GM12878 (cell line): ENCODE data around the gene NEK7. TPM values are rescaled to one million over a fixed set of nuclear protein-coding genes. Genes with fewer than 3 reads are reported as not detected.

Experiments
- ATAC-seq: fragments of 200-7000 bp; cut with Tn5 transposase; 3 replicates; pipeline ENCODE4 v1.9.1; 2020; ENCODE audit warnings: mild to moderate bottlenecking, moderate library complexity
- BruUV-seq: library from RNA; stranded (reverse); fragments of 400-500 nt; replicated peaks from 2 replicates; lab custom pipeline; 2021; lab: Mats Ljungman, UMichigan
- CTCF ChIA-PET: fragments of 300-600 bp; sonication (Branson Sonifier 250); formaldehyde crosslinking; extraction: SDS; loops from one replicate; lab custom pipeline; 2021; ENCODE audit warnings: inconsistent platforms; lab: Yijun Ruan, JAX
- POLR2A ChIA-PET: fragments of 350-600 bp; formaldehyde crosslinking; extraction: SDS; loops from one replicate; lab custom pipeline; 2021; ENCODE audit warnings: inconsistent platforms; lab: Charles Lee
- RAD21 ChIA-PET: fragments of 300-600 bp; sonication (Branson Sonifier 250); formaldehyde crosslinking; loops from one replicate; lab custom pipeline; 2023; ENCODE audit warnings: antibody characterized with exemption; ENCODE audit not compliant: unreplicated experiment; lab: Charles Lee
- SMC1A ChIA-PET: fragments of 300-600 bp; sonication (Branson Sonifier 250); formaldehyde crosslinking; loops from one replicate; lab custom pipeline; 2023; ENCODE audit not compliant: unreplicated experiment, uncharacterized antibody; lab: Charles Lee
- DNase-seq: peaks from one replicate; pipeline ENCODE4 v3.0.0-alpha.2; 2011; ENCODE audit warnings: low read depth, low spot score
- FAIRE-seq: peaks from 3 replicates; lab custom pipeline; 2011; peaks lifted over from hg19 to GRCh38; lab: Jason Lieb, UNC
- H2AFZ ChIP-seq: 2 replicates; pipeline ENCODE4 v1.6.0; 2011; ENCODE audit warnings: low read depth, low read length, control low read depth; ENCODE audit not compliant: control insufficient read depth
- H3K27ac ChIP-seq: 2 replicates; pipeline ENCODE4 v1.5.1; 2011; ENCODE audit warnings: control low read depth; ENCODE audit not compliant: control insufficient read depth, insufficient read depth
- H3K27me3 ChIP-seq, 2 experiments: replicated peaks in 1 of 2; 2 replicates each; pipeline versions ENCODE4 v1.6.0 to v1.6.1; 2011; ENCODE audit warnings: low read length in 1 of 2; ENCODE audit not compliant: control insufficient read depth in 2 of 2, insufficient read depth in 2 of 2
- H3K36me3 ChIP-seq, 2 experiments: 2 replicates each; pipeline ENCODE4 v1.5.1; 2011; ENCODE audit warnings: low read length in 1 of 2; ENCODE audit not compliant: control insufficient read depth in 2 of 2, insufficient read depth in 2 of 2
- H3K4me1 ChIP-seq: 2 replicates; pipeline ENCODE4 v1.6.1; 2011; ENCODE audit warnings: mild to moderate bottlenecking, low read length, moderate library complexity, mixed read lengths; ENCODE audit not compliant: control insufficient read depth, insufficient read depth
- H3K4me2 ChIP-seq: 2 replicates; pipeline ENCODE4 v1.6.0; 2011; ENCODE audit warnings: control low read depth; ENCODE audit not compliant: control insufficient read depth, insufficient read depth
- H3K4me3 ChIP-seq: fragments of 200-600 bp; sonication (generic); 2 replicates; pipeline ENCODE4 v1.5.1; 2016
- H3K79me2 ChIP-seq: 2 replicates; pipeline ENCODE4 v1.6.0; 2011; ENCODE audit warnings: low read length; ENCODE audit not compliant: control insufficient read depth, insufficient read depth
- H3K9ac ChIP-seq: 2 replicates; pipeline ENCODE4 v1.8.0; 2011; ENCODE audit warnings: low read length, control low read depth, mixed read lengths; ENCODE audit not compliant: control insufficient read depth, insufficient read depth
- H3K9me3 ChIP-seq: replicated peaks from 3 replicates; pipeline ENCODE4 v1.5.1; 2011; ENCODE audit warnings: mild to moderate bottlenecking, low read length; ENCODE audit not compliant: control insufficient read depth, insufficient read depth
- H4K20me1 ChIP-seq: 2 replicates; pipeline ENCODE4 v1.6.0; 2011; ENCODE audit not compliant: control insufficient read depth, insufficient read depth
- ATF7 ChIP-seq: fragments of 450-650 bp; IDR thresholded peaks from 2 replicates; pipeline ENCODE4 v1.6.1; 2016; ENCODE audit warnings: low read depth, mild to moderate bottlenecking
- CBFB ChIP-seq: IDR thresholded peaks from 2 replicates; pipeline ENCODE4 v1.6.1; 2016; ENCODE audit warnings: antibody characterized with exemption, low read depth
- CBX5 ChIP-seq: sonication (generic); IDR thresholded peaks from 2 replicates; pipeline ENCODE4 v1.6.1; 2016; ENCODE audit warnings: low read depth, moderate library complexity, mild to moderate bottlenecking, inconsistent platforms
- CHD1 ChIP-seq: IDR thresholded peaks from 2 replicates; pipeline ENCODE4 v1.6.1; 2012; ENCODE audit warnings: low read depth, low read length, improper control_type of control experiment
- EP300 ChIP-seq, 2 experiments: fragments of 150-350 bp in 1 of 2; IDR thresholded peaks; 2 replicates each; pipeline ENCODE4 v1.6.1; 2011 to 2012; ENCODE audit warnings: low read depth in 2 of 2, low read length in 2 of 2, borderline replicate concordance in 1 of 2, improper control_type of control experiment in 1 of 2, inconsistent platforms in 1 of 2; ENCODE audit not compliant: control insufficient read depth in 1 of 2
- HCFC1 ChIP-seq: fragments of 150-350 bp; IDR thresholded peaks from 2 replicates; pipeline ENCODE4 v1.6.1; 2014; ENCODE audit warnings: low read length
- IKZF1 ChIP-seq: fragments of 450-650 bp; conservative IDR thresholded peaks from 2 replicates; pipeline ENCODE4 v1.6.1; 2017; ENCODE audit warnings: antibody characterized with exemption, mild to moderate bottlenecking
- KAT2A ChIP-seq: conservative IDR thresholded peaks from 2 replicates; pipeline ENCODE4 v1.6.1; 2011; ENCODE audit warnings: low read depth, low read length; ENCODE audit not compliant: control insufficient read depth
- MXI1 ChIP-seq: fragments of 150-350 bp; IDR thresholded peaks from 2 replicates; pipeline ENCODE4 v1.6.1; 2011; ENCODE audit warnings: low read depth, mild to moderate bottlenecking, inconsistent platforms, low read length, improper control_type of control experiment
- NR2C2 ChIP-seq: IDR thresholded peaks from 2 replicates; pipeline ENCODE4 v1.6.1; 2011; ENCODE audit warnings: borderline replicate concordance, low read depth; ENCODE audit not compliant: control insufficient read depth, insufficient read length
- WGBS: methylation state at CpG from one replicate; pipeline ENCODE4 v1.1.6; 2016; ENCODE audit warnings: low lambda C conversion rate; ENCODE audit not compliant: insufficient replicate concordance, insufficient coverage; ENCODE audit errors: missing lambda C conversion rate; 5-methylcytosine and 5-hydroxymethylcytosine counted together
- in situ Hi-C: fragments of 300-500 bp; cut with MboI; formaldehyde crosslinking; loops from 9 replicates; pipeline ENCODE4 v1.14.3; 2018; ENCODE audit warnings: mixed read lengths
- intact Hi-C: fragments of 100-400 bp; cut with micrococcal nuclease; formaldehyde crosslinking; loops from one replicate; pipeline ENCODE4 v1.14.2; 2022; ENCODE audit not compliant: unreplicated experiment
- polyA plus RNA-seq, 11 experiments: library from polyadenylated mRNA; depleted of rRNA in 4 of 11; unstranded in 6 of 11; stranded (reverse) in 5 of 11; fragments of >200 nt; fragmentation: Nextera tagmentation in 4 of 11; fragmentation: Illumina TruSeq in 1 of 11; extraction: Ambion mirVana in 4 of 11; extraction: Trizol in 1 of 11; gene quantifications; 1 replicate in 1 of 11; 2 replicates in 10 of 11; pipeline versions ENCODE4 v1.2.1 to v1.2.3, GENCODE V29; 2011 to 2016; ENCODE audit warnings: inconsistent platforms in 2 of 11, missing spikeins in 2 of 11, low read depth in 1 of 11
- total RNA-seq, 4 experiments: library from RNA; depleted of rRNA in 3 of 4; stranded (reverse); fragments of >200 nt in 3 of 4; fragmentation: Illumina TruSeq in 1 of 4; extraction: Trizol in 1 of 4; gene quantifications; 2 replicates each; pipeline versions ENCODE4 v1.2.1 to v1.2.3, GENCODE V29; 2013 to 2021
- TF ChIP-seq, protein P1 (sequence below): IDR thresholded peaks from 2 replicates; pipeline ENCODE4 v1.6.1; 2012; ENCODE audit warnings: low read depth, low read length, improper control_type of control experiment
- TF ChIP-seq, protein P2 (sequence below): IDR thresholded peaks from 2 replicates; pipeline ENCODE4 v1.6.1; 2012; ENCODE audit warnings: improper control_type of control experiment, low read depth, low read length; ENCODE audit not compliant: insufficient replicate concordance

The NEK7 gene
- total and polyA plus RNA-seq, 10 of the 15 experiments (the other 5 are each of a cell fraction or from before 2014, with no cell fraction given): 9.4 to 77.7 (median 24.0) TPM

DNA sequence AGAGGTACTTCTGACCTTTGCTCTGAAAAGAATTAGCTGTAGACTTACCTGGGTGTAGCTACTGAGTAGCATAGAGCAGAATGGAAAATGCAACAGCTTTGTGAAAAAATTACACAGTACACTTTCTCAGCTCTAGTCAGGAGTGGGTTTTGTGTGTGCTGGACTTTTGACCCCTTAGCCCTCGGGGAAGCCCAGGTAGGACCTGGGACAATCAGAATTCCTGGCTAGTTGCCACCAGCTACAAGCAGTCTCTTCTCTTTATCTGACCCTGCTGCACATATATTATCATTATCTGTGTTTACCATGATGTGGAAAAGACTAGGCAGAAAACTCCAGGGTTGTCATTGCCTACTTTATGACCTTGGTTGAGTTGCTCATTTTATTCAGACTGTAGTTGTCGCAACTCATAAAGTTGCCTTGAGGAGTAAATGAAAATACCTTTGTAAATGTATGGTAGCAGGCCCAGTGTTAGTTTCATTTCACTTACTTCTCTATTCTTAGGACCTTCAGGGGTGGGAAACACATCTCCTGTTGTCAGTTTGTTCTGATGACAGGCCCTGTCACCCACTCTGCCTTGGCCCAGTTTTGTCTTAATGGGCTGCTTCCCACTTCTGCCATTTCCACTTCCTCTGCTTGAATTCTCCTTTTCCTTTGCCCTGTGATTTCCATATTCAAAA is 5.4 kb downstream of the NEK7 start:
- ATAC-seq (peak; percentile 17), DNase-seq (no peak), FAIRE-seq (peak; percentile 54)
- Histone ChIP-seq H2AFZ (peak overlapping the region; percentile 37), H3K27ac (peak overlapping the region; percentile 90), H4K20me1 (no peaks in the 10 kb centered on the region), H3K36me3 (no peaks in the 10 kb centered on the region; a peak in 1 of 4 replicates), H3K9ac (peak overlapping the region; percentile 51), H3K27me3 (no peaks in the 10 kb centered on the region), H3K4me2 (peak overlapping the region; percentile 91), H3K4me1 (peaks cover 33% of the 10 kb centered on the region), H3K4me3 (peak overlapping the region; percentile 38; the same call in 1 of the 2 replicates), H3K79me2 (peaks cover 94% of the 10 kb centered on the region), H3K9me3 (no peaks in the 10 kb centered on the region)
- in situ Hi-C loops (loop anchor here (10.0 kb wide), 1 partner anchor 513 kb away; no protein-coding TSS in a partner anchor), intact Hi-C loops (loop anchor here (2.0 kb wide), 1 partner anchor 437 kb away; no protein-coding TSS in a partner anchor)
- BruUV-seq: no TSS peak
- 17% methylated on average over 2 of the region's 2 CpGs for WGBS
- ChIA-PET POLR2A (interaction anchor here (0.9 to 1.2 kb wide), 3 partner anchors 10 to 517 kb away, joined by 4 to 7 read pairs (median 4); no protein-coding TSS in a partner anchor), SMC1A (interaction anchor here (0.9 to 2.0 kb wide), 8 partner anchors 11 to 182 kb away, joined by 3 to 9 read pairs (median 5); no protein-coding TSS in a partner anchor), CTCF (interaction anchor here (1.3 to 1.4 kb wide), 3 partner anchors 10 to 98 kb away, joined by 4 to 5 read pairs (median 5); no protein-coding TSS in a partner anchor), RAD21 (interaction anchor here (1.0 to 1.7 kb wide), 3 partner anchors 8 to 12 kb away, joined by 4 to 8 read pairs (median 4); no protein-coding TSS in a partner anchor)
- no peak for TF ChIP-seq KAT2A
- no peak for TF ChIP-seq HCFC1
- TF ChIP-seq MXI1: no peak
- TF ChIP-seq, protein P1, sequence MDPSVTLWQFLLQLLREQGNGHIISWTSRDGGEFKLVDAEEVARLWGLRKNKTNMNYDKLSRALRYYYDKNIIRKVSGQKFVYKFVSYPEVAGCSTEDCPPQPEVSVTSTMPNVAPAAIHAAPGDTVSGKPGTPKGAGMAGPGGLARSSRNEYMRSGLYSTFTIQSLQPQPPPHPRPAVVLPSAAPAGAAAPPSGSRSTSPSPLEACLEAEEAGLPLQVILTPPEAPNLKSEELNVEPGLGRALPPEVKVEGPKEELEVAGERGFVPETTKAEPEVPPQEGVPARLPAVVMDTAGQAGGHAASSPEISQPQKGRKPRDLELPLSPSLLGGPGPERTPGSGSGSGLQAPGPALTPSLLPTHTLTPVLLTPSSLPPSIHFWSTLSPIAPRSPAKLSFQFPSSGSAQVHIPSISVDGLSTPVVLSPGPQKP: no peak
- no peak for TF ChIP-seq CBX5
- TF ChIP-seq ATF7: peak; percentile 49; the same call in 1 of the 2 replicates
- no peak for TF ChIP-seq CHD1
- peak; percentile 72 for TF ChIP-seq IKZF1
- TF ChIP-seq EP300 (IDR thresholded peaks at IDR 0.05; ENCODE audit: borderline replicate concordance in 1 of 2, control insufficient read depth in 1 of 2, low read depth in 2 of 2, low read length in 2 of 2): 0 out of 4 replicates have a peak, but pooled peaks of 1 of the 2 experiments have one; percentile 17
- TF ChIP-seq, protein P2, sequence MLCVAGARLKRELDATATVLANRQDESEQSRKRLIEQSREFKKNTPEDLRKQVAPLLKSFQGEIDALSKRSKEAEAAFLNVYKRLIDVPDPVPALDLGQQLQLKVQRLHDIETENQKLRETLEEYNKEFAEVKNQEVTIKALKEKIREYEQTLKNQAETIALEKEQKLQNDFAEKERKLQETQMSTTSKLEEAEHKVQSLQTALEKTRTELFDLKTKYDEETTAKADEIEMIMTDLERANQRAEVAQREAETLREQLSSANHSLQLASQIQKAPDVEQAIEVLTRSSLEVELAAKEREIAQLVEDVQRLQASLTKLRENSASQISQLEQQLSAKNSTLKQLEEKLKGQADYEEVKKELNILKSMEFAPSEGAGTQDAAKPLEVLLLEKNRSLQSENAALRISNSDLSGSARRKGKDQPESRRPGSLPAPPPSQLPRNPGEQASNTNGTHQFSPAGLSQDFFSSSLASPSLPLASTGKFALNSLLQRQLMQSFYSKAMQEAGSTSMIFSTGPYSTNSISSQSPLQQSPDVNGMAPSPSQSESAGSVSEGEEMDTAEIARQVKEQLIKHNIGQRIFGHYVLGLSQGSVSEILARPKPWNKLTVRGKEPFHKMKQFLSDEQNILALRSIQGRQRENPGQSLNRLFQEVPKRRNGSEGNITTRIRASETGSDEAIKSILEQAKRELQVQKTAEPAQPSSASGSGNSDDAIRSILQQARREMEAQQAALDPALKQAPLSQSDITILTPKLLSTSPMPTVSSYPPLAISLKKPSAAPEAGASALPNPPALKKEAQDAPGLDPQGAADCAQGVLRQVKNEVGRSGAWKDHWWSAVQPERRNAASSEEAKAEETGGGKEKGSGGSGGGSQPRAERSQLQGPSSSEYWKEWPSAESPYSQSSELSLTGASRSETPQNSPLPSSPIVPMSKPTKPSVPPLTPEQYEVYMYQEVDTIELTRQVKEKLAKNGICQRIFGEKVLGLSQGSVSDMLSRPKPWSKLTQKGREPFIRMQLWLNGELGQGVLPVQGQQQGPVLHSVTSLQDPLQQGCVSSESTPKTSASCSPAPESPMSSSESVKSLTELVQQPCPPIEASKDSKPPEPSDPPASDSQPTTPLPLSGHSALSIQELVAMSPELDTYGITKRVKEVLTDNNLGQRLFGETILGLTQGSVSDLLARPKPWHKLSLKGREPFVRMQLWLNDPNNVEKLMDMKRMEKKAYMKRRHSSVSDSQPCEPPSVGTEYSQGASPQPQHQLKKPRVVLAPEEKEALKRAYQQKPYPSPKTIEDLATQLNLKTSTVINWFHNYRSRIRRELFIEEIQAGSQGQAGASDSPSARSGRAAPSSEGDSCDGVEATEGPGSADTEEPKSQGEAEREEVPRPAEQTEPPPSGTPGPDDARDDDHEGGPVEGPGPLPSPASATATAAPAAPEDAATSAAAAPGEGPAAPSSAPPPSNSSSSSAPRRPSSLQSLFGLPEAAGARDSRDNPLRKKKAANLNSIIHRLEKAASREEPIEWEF: no peak
- TF ChIP-seq NR2C2: no peak
- no peak for TF ChIP-seq CBFB
